Astrocyte (in vitro differentiated cells and primary cell): ENCODE data around the gene CCDC6.
"Not testable (repeated sequence)": the region's sequence is repeated elsewhere in the genome, so short reads cannot be mapped to it uniquely, and the experiment has no call there.

Experiments used
- EZH2 ChIP-seq: IDR thresholded peaks from 2 replicates; pipeline ENCODE4 v1.6.1; 2012; ENCODE audit warnings: mild to moderate bottlenecking, low read length, inconsistent platforms; ENCODE audit not compliant: insufficient read depth
- TF ChIP-seq, protein P1 (sequence below): IDR thresholded peaks from 2 replicates; pipeline ENCODE4 v1.5.1; 2011; ENCODE audit warnings: low read depth, mild to moderate bottlenecking, inconsistent platforms, low read length, moderate library complexity; ENCODE audit not compliant: insufficient read depth

- TF ChIP-seq, protein P1, sequence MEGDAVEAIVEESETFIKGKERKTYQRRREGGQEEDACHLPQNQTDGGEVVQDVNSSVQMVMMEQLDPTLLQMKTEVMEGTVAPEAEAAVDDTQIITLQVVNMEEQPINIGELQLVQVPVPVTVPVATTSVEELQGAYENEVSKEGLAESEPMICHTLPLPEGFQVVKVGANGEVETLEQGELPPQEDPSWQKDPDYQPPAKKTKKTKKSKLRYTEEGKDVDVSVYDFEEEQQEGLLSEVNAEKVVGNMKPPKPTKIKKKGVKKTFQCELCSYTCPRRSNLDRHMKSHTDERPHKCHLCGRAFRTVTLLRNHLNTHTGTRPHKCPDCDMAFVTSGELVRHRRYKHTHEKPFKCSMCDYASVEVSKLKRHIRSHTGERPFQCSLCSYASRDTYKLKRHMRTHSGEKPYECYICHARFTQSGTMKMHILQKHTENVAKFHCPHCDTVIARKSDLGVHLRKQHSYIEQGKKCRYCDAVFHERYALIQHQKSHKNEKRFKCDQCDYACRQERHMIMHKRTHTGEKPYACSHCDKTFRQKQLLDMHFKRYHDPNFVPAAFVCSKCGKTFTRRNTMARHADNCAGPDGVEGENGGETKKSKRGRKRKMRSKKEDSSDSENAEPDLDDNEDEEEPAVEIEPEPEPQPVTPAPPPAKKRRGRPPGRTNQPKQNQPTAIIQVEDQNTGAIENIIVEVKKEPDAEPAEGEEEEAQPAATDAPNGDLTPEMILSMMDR: not testable (repeated sequence)
- TF ChIP-seq EZH2: not testable (repeated sequence)
Measured at GRCh38 chr10:59788914-59789313, 117.4 kb downstream of the CCDC6 start.
